ENCODE data around the gene PTGR3.
"Not testable (repeated sequence)": the region's sequence is repeated elsewhere in the genome, so short reads cannot be mapped to it uniquely, and the experiment has no call there.

PTGR3 gene

GRCh38 chr18:75203416-75204268, 5.3 kb downstream of the PTGR3 start:
- DNase-seq (ENCODE audit: low read depth in 2 of 2) = no peak

DNA sequence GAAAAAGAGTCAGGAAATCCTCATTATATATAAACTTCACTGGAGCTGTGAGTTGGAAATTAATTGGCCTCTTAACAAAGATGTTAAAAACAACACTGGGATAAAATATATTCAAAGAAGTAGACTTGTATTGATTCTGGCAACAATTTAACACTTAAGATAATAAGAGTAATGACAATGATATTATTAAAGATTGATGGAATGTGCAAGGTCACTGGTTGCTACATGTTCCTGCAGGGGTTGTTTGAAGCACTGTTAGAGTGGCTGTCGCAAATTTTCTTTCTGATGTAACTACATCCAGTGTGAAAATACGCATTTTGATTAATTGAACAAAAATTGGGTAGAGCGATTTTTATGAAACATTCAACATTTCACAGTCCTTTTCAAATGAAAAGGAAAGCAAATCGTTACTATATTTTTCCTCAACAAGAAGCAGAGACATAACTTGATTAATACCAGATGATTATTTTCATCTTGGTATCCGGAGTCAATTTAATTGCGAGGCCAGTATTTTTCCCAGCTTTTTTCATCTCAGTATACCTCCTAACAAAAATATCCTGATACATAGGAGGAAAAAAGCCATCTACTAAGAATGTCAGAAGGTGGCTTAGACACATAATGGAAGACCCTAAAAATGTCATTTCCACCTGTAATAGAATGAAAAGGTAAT, 6.1 kb downstream of the PTGR3 start:
- no peak for DNase-seq (ENCODE audit: low read depth in 2 of 2)

DNA sequence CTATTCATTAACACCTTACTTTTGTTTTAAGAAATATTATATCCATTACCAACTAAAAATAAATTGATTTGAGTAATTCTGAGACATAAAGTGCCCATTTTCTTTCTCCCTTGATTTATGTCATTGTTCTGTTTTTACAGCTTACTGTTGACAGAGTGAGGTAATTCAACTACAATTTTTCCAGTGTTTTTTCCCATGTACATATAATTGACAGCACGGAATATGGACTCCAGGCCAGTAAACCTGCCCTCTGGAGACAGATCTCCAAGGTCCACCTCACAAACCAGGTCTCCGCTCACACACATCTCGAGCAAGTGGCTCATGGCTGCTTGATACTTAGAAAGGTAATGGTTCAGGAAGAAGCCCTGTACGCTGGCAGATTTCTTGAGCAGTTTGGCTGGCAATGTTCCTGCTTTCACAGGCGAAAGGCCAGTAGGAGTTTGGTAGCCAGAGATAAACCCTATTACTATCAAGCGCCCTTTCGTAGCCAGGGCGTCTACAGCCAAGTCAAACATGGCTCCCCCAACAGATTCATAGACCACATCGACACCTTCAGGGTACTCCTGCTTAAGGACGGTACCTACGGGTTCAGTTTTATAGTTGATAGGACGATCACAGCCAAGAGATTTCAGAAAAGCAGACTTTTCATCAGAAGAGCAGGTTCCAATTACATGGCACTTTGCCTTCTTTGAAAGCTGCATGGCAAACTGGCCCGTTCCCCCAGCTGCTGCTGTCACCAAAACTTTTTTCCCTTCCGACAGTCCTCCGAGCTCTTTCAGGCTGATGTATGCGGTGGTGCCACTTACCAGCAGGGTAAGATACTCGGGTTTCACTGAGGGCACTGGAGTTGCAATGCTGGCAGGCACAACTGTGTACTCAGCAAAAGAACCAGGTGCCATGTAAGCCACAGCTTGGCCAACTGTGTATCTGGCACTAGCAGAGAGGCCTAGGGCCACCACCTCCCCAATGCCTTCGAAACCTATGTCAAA, 7.4 kb downstream of the PTGR3 start:
- DNase-seq (ENCODE audit: low read depth in 2 of 2) = no peak

- no peak for DNase-seq (ENCODE audit: low read depth in 2 of 2)
These were observed 8.2 kb downstream of the PTGR3 start for GRCh38 chr18:75200605-75201280.

DNA sequence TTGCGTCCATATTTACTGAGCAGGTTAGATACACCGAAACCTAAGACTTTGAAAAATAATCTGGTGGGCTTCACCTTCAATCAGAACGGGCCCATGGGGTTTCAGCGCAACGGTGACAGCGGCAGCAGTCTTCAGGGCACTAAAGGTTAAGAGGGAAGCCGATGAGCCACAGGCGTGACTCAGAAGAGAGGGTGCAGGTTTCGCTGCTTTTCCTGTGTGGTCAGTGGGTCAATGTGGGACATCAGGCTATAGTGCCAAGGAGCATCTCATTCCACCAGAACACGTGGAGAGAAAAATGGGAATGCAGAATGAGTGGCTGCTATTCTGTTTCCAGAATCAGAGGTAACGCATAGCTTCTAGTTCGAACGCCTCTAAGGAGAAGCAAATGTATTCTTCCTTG, 8.9 kb downstream of the PTGR3 start:
- DNase-seq (ENCODE audit: low read depth in 2 of 2) = no peak

- DNase-seq (ENCODE audit: low read depth in 2 of 2) = no peak
These were observed 9.6 kb downstream of the PTGR3 start for GRCh38 chr18:75199327-75199726.

DNA sequence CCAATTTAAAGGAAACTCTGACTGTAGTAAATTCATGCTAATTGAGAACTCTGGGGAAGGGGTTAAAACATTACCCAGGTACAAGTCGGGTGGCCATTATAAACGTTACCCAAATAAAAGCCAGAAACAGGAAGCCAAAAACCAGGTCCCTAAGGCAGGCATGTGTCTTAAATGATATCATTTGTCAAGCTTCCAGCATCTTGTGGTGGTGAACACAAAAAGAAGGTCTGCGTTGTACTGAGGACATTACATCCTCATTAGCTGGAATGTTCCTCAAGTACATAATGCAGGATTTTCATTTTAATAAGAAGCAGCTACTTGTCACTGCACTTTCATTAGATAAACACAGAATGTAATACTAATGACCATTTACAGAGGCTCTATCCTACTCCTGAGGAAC, 10.9 kb downstream of the PTGR3 start:
- DNase-seq (ENCODE audit: low read depth in 2 of 2) = no peak

GRCh38 chr18:75192899-75193298, 16.0 kb downstream of the PTGR3 start:
- no peak for DNase-seq (ENCODE audit: low read depth in 2 of 2)

DNA sequence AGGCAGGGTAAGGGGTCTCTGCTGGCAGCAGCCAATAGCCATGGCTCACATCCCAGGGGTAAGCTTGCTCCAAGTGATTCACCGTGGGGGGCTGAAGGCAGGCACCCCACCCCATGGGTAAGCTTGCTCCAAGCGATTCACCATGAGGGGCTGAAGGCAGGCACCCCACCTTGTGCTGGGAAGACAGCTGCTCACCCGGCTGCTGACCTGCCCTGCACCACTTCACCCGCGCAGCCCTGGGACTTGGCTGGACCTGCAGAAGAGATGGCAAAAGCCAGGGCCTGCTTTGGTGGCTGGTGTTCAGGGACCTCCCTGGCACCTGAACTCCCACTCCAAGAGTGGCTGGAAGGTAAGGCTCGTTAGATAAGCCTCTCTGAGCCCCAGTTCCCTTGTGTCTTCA, 19.2 kb downstream of the PTGR3 start:
- DNase-seq (ENCODE audit: low read depth in 2 of 2) = no peak

- not testable (repeated sequence) for DNase-seq (ENCODE audit: low read depth in 2 of 2)
These were observed 21.2 kb downstream of the PTGR3 start for GRCh38 chr18:75187702-75188101.

- no peak for DNase-seq (ENCODE audit: low read depth in 2 of 2)
These were observed 23.5 kb downstream of the PTGR3 start for GRCh38 chr18:75185460-75185859.

DNA sequence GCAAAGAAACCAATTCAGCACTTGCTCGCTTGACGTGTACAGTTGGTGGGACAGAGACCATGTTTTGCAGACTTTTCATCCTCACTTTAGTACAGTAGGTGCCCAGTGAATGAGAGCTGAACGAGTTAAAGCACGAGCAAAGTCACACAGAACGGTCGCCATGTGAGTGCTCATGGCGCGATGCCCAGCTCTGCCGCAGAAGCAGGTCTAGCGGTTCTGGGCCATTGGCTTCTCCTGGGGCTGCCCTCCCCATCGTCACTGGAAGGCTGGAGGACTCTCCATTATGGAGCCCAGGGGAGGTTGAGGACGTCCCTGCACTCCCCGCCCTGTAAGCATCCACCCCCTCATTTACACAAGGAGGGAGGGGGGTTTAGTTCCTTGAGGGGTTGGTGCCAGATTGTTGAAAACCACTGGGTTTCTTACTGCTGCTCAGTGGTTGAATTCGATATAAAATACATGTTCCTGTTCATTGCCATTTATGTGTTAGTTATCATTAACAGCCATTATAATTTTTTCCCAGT, 24.9 kb downstream of the PTGR3 start:
- no peak for DNase-seq (ENCODE audit: low read depth in 2 of 2)

DNA sequence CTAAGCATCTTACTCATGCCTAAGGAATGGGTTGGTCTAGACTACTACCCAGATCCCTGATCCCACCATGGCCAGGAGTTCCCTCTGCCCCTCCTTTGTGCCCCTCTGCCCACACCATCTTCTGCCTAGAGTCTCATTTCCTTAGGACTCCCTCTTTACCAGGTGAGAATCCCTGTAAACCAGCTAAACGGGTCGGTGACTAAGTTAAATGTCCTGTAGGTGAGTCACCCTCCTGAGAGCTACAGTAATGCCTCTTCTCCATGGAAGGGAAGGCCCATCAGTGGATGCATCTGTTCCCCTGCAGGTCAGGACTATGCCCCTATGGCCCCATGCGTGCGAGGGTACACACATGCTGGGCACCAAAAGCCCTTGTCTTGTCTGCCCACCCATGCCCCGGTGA, 25.4 kb downstream of the PTGR3 start:
- no peak for DNase-seq (ENCODE audit: low read depth in 2 of 2)

DNA sequence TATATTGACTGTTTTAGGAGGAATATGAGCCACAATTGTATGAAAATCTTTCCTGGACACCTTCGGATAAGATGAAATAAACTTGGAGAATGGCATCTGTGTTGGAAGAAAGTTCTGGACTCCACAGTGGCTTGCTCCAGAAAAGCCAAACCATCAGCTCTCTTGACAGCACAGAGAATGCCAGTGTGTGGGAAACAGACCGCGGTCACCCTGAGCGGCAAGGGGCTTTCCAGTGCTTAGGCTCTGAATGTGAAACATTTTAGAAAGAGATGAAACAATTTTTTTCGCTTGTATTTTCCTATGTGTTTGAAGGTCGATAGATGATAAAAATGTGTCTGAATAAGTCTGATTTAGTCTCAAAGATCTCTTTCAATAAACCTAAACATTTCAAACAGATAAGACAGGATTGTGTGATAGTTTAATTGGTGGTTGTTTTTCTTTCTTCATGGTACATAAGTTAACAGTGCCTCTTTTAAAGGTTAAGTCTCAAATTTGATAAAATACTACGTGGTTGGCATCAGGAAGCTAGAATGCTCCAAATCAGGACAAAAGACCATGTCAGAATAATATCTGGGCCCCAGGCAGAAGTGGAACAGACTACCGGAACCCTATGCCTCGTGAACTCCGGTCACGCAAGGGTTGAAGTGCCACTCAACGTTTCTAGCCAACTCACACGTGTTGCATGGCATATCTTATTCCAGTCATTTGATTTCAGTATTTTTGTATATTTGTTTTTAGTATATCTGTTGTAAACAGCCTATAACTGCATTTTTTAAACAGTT, 28.9 kb downstream of the PTGR3 start:
- no peak for DNase-seq (ENCODE audit: low read depth in 2 of 2)

DNA sequence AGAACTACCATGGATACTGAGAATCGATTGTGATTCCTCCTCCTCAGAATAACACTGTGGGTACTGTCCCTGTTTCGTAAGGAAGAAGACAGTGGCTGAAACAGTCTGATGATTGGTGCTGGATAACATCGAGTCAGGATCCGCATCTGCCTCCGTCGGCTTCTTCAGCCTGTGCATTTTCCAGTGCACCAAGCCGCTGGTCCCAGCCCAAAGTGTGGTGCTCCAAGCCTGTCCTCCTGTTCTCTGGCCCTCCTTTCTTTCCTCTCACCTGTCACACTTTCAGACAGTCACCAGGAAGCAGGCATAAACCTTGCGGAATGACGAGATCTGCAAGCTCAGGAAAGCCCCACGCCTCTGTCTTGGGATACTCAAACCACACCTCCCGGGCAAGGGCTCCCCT, 30.6 kb downstream of the PTGR3 start:
- DNase-seq (ENCODE audit: low read depth in 2 of 2) = no peak

GRCh38 chr18:75176849-75177248, 32.1 kb downstream of the PTGR3 start:
- DNase-seq (ENCODE audit: low read depth in 2 of 2) = no peak

DNA sequence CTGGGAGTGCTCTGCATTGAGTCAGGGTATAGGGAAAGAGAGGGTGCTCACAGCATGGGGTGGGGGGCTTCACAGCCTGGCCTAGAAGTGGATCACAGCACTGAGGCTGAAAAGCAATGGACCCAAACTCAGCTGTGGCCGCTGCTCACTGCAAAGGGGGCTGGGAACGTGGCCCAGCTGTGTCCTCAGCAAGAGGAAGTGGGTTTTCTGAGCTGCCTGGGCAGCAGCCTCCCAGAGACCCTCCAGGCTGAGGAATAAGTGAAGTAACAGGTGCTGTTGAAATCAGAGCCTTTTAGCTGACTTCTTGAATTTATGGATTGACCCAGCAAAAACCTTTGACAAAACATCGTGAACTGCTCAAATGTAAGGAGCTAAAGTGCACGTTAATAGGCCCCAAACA, 35.2 kb downstream of the PTGR3 start:
- no peak for DNase-seq (ENCODE audit: low read depth in 2 of 2)

- no peak for DNase-seq (ENCODE audit: low read depth in 2 of 2)
These were observed 35.9 kb downstream of the PTGR3 start for GRCh38 chr18:75173125-75173432.

DNA sequence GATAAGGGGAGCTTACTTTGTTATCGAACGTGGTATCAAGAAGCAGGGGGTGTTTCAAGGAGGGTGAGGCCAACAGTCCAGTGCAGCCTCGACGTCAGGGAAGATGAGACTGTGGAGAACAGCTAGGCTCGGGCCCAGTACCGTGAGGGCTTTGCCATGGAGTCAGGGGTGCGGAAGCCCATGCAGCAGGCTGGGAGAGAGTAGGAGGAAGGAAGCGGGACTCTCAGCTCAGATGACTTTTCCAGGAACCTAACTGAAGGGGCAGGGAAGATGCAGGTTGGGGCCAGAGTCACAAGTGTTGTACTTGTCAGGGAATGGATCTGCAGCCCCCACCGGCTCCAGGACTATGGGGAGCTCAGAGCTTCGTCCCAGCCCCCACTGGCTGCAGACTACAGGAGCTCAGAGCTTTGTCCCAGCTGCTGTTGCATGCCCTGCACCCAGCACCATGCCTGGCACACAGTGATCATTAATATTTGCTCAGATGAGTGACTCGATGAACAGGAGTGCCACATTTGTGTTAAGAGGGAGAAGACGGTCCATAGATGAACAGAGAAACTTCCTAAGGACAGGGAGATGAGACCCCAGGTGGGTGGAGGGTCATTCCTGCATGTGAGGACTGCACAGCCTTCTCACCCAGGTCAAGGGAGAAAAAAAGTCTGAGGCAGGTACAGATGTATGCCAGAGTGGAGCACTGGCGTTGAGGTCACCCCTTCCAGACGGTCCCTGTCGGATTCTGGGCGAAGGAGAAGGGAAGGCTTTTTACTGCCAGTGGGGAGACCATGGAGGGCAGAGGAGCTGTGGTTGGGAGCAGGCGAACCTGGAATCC, 36.4 kb downstream of the PTGR3 start:
- DNase-seq (ENCODE audit: low read depth in 2 of 2) = no peak

- DNase-seq (ENCODE audit: low read depth in 2 of 2) = no peak
These were observed 38.0 kb downstream of the PTGR3 start for GRCh38 chr18:75170916-75171315.

Measured in fibroblast of skin of left quadriceps (primary cell).